GM21423 (cell line): ENCODE data around the gene HERC2.
"Not testable (repeated sequence)": the region's sequence is repeated elsewhere in the genome, so short reads cannot be mapped to it uniquely, and the experiment has no call there.

Experiments used
- ATAC-seq: cut with Tn5 transposase; IDR thresholded peaks from one replicate; pipeline ENCODE4 v1.9.1; 2021; ENCODE audit warnings: mild to moderate bottlenecking, moderate library complexity; ENCODE audit not compliant: unreplicated experiment

Gene HERC2

DNA sequence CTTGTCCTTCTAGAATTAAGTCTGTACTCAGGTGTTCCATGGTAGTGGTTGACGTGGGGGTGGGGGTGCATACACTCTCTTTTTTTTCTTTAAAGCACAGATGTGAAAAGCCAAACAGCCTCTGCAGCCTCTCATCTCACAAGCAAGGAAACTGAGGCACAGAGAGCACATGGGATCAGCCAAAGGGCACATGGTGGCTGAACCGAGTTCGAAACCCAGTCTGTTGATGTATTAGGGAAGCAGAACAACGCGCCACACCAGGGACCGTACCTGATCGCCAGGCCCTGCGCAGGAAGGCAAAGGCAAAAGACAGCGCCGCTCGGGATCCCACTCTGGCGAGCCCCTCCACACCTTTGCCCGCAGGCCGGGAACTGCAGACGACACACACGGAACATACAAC lies 47.3 kb downstream of the HERC2 start:
- ATAC-seq: no peak

DNA sequence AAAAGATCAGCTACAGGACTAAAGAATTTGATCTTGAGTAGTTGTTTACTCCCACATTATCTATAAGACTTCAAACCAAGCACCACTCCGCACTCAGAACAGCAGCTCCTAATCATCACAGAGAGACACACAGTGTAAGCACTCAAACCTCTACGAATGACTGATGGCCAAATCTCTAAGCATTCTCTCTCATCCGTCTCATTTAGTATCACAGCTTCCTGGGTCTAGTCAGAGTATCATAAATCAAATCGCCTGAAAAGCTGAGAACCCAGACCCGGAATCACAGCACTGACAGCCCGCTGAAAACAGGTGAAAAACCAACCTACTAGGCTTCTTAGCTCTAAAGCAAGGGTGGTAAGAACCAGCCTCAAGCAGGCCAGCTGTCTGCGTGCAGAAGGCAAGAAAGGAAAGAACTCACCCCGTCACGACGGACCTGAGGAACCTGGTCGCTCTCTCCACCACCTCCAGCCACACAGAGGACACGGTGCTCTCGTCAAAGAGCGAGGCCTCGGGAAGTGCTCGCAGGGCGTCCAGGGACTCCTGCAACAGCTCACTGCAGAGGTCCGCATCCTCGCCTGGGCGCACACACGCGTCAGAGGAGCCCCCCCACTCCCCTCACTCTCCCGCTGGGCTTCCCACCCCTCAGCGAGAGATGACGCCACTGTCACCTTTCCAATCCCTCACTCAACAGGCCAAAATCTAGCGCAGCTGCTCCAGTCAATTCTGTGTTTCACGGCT lies 47.9 kb downstream of the HERC2 start:
- no peak for ATAC-seq

DNA sequence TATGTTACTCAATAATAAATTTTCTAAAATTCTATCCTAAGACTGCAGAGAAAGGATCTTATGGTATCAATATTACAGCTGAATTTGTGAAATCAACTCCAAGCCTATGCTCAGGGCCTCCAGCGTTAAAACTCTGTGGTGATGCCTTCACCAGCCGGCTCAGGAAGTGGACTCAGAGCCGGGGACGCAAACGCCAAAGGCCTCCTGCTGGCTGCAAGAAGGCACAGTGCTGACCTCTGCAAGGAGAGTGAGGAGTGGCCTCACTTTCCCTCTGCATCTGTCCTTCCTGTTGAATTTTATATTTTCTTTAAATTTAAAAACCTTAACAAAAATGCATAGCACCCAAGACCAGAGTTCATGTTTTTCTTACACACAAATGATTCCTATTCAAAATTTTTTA lies 48.5 kb downstream of the HERC2 start:
- ATAC-seq: no peak

DNA sequence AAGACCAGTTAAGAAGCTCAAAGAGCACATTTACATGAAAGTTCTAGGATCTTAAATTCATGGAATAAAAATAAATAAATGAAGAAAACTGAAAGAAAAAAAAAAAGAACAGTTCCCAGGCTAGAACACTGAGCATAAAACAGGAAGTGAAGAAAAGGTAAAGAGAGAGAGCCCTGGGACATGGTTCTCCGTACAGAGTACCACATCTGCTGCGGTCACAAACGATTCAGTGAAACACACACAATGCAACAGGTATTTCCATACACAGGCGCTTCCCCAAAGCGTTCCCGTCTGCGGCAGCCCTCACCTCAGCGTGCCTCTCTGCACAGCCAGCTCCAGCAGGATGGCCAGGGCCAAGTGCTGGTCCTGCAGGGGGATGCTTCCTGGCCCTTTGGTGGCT lies 49.4 kb downstream of the HERC2 start:
- ATAC-seq: no peak

DNA sequence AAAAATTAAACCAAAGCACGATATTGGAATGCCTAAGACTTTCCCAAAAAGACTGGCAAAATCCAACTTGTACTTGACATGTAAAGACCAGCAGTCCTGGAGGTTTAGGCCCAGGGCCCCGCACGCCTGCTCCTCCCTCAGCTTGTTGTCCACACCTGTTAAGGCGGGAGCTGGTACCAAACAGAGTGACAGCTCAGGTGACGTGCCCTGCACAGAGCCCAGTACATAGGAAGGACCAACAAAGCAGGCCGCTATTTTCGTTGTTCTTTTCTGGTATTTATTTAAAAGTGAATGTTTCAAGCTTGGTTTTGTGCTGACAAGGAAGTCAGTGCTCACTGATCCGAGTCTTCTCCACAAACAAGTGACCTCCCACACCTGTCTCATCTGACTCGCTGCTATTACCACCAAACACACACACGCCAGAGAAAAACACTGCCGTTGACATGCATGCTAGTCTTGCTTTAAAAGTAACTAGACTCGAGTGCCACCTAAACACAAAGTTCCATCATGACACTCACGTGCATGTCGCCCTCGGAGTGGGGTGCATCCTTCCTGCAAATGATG lies 50.2 kb downstream of the HERC2 start:
- no peak for ATAC-seq

DNA sequence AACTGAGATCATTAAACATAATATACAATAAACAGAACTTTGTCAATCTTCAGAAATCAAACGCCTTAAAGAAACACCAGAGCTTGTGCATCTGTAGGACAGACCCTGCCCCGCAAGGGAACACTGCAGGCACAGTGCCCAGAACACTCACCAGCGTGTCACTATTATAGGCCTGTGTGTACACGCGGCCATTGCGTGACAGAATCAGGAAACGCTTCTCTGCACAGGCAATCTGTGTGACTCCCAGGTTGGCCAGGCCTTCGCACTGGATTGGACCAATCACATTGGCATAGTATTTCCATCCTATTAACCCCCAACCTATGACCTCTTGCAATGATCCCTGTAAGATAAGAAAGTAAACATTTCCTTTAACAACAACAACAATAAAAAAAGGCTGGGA lies 52.9 kb downstream of the HERC2 start:
- ATAC-seq: no peak

DNA sequence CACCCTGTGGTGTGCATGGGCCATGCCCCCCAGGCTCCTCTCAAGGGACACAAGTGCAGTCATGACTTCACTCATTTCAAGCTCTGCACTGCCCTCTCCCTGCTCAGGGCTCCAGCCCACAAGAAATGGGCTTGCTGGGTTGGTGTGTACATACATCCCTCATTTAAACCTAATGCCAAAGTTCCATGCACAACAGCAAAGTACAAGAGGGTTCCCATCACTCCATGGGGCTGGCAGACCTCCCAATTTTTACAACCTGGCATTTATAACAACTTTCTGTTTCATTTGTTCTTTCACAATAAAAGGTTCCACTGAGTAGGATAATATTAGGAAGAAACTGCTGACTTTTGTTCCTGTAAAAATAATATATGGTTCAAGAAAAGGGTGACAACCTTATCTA lies 54.3 kb downstream of the HERC2 start:
- ATAC-seq: no peak

DNA sequence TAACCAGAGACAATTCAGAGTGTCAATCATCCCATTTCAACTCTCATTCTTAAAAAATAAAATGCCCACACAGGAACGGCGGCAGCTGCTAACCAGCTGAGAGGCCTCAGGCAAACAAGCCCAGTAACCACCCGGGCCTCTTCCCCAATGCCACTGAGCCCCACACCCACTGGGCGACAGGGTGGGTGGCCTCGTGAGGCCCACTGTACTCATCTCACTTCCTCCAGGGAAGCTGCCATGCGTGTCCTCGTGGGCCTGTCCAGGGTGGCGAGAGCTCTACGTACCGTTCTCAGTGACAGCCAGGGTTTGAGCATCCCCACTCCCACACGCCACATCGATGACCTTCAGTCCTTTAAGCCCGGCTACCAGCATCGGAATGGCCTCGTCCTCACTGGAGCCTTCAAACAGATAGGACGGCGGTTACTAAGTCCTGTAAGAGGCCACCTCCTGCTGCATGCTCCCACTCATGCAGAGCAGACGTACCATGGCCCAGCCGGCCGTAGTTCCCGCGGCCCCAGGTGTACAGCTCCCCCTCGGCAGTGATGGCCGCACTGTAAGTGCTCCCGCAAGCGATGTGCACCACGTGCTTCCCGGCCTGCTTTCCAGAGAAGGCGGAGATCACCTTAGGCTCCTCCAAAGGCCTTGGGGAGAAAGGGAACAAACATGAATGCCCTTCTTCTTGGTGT lies 56.5 kb downstream of the HERC2 start:
- no peak for ATAC-seq

DNA sequence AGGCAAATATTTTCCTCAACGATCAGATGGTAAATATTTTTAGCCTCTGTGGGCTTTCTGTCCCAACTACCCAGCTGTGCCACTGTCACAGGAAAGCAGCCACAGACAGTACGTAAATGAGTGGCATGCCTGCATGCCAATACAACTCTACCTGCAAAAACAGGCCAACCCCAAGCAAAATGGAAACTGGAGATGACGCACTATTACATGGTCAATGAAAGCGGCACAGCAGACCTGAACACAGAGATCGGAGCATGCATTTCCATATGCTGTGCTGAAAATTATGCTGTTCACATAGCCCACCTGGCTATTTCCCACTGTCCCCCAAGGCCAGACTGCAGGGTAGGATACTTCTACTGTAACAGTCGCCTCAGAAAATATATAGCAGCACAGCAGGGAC lies 57.8 kb downstream of the HERC2 start:
- no peak for ATAC-seq

DNA sequence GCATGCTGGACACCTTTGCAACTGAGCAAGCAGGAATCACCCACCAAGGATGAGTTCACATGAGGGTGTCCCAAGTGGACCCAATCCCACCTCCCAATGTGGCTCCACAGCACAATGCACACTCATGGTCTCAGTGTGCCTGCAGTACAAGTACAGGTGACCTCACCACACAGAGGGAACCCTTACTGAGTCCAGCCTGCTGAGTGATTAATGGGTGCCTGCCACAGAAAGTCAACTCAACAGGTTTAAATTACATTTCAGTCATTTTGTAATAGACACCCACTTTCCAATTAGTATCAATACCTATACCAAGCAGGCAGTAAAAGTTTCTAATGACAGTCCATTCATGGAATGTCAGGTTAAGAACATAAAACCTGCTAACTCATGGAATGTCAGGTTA lies 59.5 kb downstream of the HERC2 start:
- ATAC-seq: no peak

DNA sequence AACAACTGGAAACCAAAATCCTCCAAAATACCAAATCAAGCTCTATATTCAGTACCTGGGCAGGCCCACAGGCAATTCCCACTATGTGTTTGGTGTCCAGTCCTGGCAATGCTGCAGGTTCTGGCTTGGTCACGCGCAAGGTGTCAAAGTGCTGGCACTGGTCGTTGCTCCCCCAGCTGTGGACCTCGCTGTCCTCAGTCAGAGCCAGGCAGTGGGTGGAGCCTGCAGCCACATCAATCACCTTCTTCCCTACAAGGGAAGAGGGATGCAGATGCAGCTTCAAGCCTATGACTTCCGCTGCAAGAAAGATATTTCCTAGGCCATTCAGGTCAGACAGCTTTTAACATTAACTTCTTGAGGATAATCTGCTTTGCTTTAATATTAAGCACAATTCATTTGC lies 61.3 kb downstream of the HERC2 start:
- ATAC-seq: no peak

DNA sequence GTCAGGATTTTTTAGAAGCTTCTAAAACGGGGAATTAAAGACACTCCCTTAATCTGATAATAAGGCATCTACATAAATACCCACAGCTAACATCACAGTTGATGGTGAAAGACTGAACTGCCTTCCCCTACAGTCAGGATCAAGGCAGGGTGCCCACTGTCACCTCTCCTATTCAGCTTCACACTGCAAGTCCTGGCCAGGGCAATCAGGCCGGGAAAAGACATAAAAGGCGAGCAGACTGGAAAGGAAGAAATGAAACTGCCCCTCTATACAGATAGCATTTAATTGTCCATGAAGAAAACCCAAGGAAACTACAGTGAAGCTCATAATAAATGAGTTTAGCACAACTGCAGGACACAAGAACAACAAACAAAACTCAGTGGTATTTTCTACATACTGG lies 61.7 kb downstream of the HERC2 start:
- ATAC-seq: no peak

DNA sequence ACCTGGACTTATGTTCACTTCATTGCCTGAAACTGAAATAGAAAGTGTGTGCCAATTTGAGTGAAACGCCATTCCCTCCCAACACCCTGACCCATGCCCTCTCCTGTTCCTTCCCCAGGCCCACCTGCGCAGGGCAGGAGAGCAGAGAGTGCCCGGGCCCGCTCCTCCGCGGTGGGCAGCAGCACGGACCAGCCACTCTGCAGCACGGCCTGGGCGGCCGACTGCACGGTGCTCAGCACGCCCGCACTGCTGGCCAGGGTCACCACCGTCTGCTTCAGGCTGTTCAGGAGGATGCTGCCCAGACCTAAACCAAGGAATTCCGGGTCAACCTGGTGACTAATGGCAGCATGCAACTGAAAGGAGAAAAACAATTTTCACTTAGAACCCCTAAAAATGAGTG lies 66.0 kb downstream of the HERC2 start:
- no peak for ATAC-seq

DNA sequence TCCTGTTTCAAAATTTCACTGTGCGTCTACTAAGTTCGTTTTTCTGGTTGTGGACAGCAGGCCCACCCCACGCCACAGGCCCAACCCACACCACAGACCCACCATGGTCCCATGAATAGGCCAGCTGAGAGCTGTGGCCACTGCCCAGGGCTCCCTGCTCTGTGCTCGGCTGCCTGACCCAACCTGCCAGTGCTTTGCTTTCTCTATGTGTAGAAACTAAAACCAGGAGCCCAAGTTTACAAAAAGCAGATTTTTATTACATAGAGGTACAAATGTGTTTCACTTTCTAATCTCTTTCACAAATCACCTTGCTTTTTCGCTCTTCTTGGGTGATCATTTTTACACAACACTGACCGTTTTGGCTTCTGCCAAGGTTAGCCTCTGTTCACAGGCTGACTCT lies 69.1 kb downstream of the HERC2 start:
- ATAC-seq: no peak

DNA sequence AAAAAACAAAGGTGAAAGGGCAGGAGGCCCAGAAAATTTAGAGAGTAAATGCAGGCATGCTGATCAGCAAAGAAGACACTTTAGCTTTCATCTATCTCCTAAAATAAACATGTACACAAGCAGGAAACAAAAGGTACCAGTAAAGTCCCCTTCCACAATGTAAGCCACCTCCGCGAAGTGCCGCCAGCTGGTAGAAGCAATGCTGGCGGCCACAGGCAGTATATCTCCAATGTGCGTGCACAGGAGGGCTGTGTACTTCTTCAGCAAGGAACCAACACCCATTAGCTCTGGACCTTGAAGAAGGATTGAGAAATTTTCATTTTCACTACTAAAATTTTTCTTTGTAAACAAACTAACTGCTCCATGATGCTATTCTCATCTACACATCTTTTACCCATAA lies 75.4 kb downstream of the HERC2 start:
- ATAC-seq: no peak

DNA sequence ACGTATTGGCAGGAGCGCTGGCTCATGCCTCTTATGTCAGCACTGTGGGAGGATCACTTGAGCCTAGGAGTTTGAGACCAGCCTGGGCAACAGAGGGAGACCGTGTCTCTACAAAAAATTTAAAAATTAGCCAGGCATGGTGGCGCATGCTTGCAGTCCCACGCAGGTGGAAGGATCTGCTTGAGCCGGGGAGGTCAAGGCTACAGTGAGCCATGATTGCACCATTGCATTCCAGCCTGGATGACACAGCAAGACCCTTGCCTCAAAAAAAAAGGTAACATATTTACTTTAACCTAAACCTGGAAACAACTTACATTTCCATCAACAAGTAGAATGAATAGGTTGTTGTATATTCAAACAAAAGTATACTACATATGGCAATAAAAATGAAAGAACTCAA lies 78.1 kb downstream of the HERC2 start:
- ATAC-seq: no peak

DNA sequence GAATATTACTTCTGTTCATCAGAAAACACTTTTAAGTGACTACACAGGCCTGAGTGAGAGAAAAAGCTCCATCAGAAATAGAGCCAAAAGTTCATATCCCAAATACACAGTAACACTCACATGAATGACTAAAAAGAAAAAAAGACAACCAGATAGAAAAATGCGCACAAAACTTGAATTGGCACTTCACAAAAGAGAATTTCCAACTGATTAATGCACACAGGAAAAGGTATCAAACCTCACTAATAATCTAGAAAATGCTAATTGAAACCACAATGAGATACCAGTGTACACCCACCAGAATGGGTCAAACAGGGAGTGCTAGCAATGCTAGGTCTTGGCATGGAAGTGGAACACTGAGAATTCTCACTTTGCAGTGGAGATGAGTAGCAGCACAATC lies 78.6 kb downstream of the HERC2 start:
- ATAC-seq: no peak

DNA sequence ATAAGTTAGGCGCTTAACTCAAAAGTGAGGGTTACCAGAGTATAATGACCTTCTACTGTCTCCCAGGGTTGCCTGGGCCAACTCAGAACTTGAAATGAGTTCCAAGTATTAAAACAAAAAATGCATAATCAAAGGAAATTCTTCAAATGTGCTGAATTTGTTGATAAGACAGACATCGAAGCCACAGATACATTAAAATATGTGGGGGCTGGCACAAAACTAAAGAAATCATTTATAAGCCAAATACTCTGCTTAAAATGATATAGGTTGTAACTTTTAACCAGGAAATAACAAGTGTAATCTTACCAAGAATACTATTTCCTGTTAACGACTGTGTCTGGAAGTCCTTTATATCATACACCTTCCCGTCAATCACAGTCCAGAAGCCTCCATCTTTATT lies 83.7 kb downstream of the HERC2 start:
- not testable (repeated sequence) for ATAC-seq

DNA sequence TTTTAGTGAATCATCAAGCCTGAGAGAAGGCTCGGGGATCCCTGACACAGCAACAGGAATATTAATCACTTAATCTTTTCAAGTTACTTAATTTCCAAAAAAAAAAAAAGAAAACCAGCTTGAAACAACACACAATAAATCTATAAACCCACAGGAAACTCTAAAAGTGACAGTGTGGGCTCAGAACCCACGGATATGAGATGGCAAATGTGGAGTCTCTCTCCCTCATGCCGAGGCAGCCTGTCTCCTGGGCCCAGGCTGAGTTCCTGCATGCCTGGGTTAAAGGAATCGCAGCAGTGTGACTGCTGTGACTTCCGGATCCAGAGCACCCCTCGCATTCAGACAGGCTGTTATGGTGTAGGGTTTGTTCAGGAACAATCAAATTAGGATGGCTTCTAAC lies 90.2 kb downstream of the HERC2 start:
- not testable (repeated sequence) for ATAC-seq

DNA sequence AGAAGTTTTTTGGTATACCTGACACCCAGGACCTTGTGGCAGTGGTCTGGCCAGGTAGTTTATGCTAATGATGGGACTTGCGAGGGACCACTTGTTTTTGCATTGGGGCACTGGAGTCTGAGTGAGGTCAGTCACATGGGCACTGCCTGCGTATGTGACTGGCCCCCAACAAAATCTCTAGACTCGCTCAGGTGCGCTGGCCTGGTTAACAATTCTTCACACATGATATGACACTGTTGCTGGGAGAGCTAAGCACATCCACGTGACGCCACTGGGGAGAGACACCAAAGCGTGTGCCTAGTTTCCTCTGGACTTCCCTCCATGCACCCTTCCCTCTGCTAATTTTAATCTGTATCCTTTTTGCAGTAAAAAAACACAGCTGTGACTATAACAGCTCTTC lies 90.6 kb downstream of the HERC2 start:
- ATAC-seq: not testable (repeated sequence)

DNA sequence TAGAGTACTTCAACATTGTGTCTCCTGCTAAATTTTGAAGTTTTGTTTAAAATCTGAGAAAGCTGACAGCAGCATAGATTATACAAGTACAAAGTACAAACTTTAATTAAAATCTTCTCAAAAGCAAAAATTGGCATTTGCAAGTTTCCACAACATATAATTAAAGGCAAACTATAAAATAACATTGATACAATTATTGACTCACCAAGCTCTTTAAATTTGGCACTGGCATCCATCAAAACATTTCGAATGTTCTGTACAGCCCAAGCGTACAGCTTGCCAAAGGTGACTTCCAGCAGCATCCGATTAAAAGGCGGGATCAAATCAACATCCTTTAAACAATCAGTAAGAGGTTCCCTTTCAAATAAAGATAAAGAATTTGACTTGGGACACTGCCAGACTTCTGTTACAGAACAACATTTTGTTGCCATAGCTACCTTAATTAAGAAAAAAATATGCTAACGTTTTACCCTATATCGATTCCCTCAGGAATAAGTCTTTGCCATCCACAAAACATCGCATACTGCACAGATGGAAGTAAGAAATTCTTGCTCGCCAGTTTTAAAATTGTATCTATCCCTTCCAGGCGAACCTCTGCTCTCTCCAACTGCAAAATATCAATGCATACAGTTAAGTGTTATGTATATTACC lies 92.9 kb downstream of the HERC2 start:
- ATAC-seq: not testable (repeated sequence)

DNA sequence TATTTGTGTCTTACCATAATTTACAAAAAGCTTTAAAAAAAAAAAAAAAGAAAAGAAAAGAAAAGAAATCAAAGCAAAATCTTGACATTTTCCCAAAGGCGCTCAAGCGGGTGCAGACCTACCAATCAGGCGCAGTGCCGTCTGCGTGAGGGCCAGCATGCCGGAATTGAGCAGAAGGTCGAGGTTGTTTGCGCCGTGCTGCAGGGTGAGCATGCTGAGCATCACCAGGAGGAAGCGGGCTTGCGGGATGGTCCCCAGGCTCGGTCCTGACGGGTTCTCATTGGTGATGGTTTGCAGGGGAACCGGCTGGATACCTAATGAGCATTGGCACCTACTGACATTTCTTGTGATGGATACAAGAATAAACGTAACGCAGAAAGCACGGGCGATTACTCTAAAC lies 93.9 kb downstream of the HERC2 start:
- ATAC-seq: no peak
